Astrocyte of the hippocampus (primary cell): ENCODE data around the gene HMGB4.
A peak's percentile ranks its signal among the peaks of the same experiment; 100 is the strongest.

Experiments used
- DNase-seq: peaks from one replicate; pipeline ENCODE4 v3.0.0; 2011; ENCODE audit warnings: low read depth, low spot score

HMGB4 gene

GRCh38 chr1:33897092-33897725 lies 33.3 kb downstream of the HMGB4 start:
- no peak for DNase-seq

DNA sequence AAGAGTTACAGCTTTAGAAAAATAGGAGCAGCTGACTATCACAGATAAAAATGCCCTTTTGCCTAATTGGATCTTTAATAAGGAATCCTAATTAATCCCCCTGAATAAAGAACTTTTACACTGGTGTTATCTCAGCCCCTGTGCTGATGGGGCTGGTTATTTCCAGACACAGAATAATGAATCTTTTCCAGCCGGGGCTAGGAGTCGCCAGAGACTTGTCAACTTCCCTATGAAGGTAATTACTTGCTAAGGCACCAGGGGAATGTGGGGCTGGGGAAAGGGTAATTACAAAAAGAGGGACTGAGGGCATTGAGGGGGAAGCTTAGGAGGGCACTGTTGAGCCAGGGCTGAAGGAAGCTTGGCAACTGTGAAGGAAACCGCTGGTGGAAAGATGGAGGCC lies 34.5 kb downstream of the HMGB4 start:
- no peak for DNase-seq

GRCh38 chr1:33898881-33899280 lies 35.0 kb downstream of the HMGB4 start:
- DNase-seq, result no peak

DNA sequence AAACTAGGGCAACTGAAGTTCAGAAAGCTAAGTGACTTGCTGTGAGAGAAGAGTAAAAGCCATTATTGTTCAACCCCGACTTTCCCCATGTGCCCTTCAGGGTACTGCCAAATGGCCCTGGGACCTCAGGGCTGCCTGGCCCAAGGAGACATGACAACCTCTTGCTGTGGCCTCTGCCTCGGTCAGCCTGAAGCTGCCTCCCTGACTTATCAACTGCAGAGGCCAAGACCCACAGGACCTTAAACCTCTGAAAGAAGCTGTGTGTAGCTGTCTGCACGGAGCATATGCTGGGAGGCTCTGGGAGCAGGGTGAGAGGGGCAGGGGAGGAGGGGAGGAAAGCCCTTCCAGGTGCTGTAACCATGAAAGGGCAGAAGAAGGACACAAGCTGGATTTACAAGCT lies 35.9 kb downstream of the HMGB4 start:
- no peak for DNase-seq

DNA sequence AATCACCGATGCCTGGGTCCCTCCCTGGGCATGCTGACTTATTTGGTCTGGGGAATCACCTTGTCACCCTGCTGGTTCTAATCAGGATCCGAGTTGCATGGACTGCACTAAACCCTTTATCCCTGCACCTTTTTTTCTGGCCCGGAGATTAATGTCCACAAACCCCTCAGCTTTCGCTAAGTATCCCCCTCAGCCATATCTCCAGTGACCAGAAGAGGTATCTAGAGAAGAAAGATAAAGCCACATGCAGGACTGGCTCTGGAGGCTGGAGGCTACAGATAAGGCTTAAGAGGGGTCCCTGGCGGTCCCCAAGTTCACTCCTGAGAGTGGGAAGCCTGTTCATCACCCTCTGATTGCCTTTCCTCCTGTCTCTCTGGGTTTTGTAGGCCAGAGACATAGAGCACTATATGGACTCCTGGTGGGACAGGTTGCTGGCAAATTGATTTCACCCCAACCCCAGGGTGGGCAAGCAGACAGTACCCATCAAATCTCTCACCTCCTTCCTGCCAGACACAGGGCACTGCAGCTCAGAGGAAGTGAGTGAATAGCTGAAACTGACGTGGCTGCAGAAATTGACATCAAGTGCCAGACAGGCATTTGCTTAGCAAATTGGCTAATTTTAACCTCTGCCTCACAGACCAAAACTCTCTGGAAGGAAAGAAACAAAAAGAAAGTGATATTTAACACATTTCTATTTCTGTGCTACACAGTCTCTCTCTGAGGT lies 38.8 kb downstream of the HMGB4 start:
- peak; percentile 60 for DNase-seq

GRCh38 chr1:33903210-33903589 lies 39.3 kb downstream of the HMGB4 start:
- DNase-seq, result peak; percentile 42

DNA sequence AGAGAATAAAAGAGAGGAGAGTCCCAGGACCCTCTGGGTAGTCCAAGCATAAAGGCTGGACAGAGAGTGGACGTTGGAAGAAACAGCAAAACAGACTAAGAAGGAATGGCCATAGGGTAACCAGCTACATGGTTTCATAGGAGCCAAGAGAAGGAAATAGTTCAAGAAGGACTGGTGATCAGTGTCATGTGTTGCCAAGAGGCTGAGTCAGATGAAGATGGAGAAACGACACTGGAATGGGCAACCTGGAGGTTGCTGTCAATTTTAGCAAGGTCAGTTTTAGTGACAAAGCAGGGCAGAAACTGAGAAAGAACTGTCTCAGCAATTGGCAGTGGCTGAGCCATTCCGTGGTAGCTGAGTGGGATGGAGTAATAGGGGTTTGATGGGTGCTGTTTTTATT lies 41.4 kb downstream of the HMGB4 start:
- no peak for DNase-seq

GRCh38 chr1:33906156-33906555 lies 42.3 kb downstream of the HMGB4 start:
- no peak for DNase-seq

DNA sequence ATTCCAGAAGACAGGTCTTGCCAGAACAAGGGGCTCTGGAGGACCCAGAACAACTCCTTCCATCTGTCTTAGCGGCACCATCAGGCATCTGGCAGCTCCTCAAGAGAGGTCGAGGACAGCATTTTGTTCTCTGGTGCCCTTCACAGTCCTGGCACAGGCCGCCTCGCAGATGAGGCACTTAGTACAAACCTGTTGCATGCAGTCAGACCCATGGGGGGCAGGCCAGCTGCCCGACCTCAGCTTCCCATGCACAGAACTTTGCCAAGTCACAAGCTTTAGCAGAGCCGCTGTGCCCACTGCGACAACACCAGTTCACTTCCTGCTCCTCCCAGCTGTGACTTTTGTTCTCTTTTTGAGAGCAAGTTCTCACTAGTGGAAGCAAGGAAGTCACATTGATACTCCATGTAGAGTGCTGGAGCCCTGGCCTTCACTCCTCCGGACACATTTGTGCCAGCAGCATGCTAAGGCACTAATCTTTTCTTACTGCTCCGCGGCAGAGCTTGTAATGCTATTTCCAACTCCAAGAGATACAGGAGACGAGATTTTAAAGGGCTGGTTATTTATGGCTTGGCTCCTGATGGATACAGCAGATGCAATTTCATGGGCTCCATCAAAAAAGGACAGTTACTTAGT lies 44.6 kb downstream of the HMGB4 start:
- no peak for DNase-seq
